Erythroblast (primary cell): ENCODE data around the gene KIF18A.

Source experiments
- GATA1 ChIP-seq: IDR thresholded peaks from 2 replicates; pipeline ENCODE4 v1.6.1; 2011; ENCODE audit warnings: low read depth, mild to moderate bottlenecking, control low read depth, low read length, moderate library complexity
- POLR2A ChIP-seq: IDR thresholded peaks from 2 replicates; pipeline ENCODE4 v1.6.1; 2011; ENCODE audit warnings: mild to moderate bottlenecking, low read length

- TF ChIP-seq POLR2A (no peak), GATA1 (no peak)
These were observed 53.1 kb downstream of the KIF18A start for GRCh38 chr11:28054821-28055220.
